HG03175 (cell line): ENCODE data around the gene CHD2.
"Not testable (repeated sequence)": the region's sequence is repeated elsewhere in the genome, so short reads cannot be mapped to it uniquely, and the experiment has no call there.

ENCODE experiments used
- ATAC-seq: cut with Tn5 transposase; IDR thresholded peaks from one replicate; pipeline ENCODE4 v1.9.1; 2021; ENCODE audit warnings: mild to moderate bottlenecking, moderate library complexity; ENCODE audit not compliant: unreplicated experiment

Gene CHD2

GRCh38 chr15:93060336-93061248, 160.5 kb downstream of the CHD2 start:
- ATAC-seq = no peak

- not testable (repeated sequence) for ATAC-seq
Measured at GRCh38 chr15:93062628-93063261, 162.6 kb downstream of the CHD2 start.

GRCh38 chr15:93063262-93063671, 163.1 kb downstream of the CHD2 start:
- no peak for ATAC-seq

- no peak for ATAC-seq
Measured at GRCh38 chr15:93063796-93064690, 163.9 kb downstream of the CHD2 start.

GRCh38 chr15:93065641-93066045, 165.5 kb downstream of the CHD2 start:
- ATAC-seq = no peak

- no peak for ATAC-seq
Measured at GRCh38 chr15:93066224-93066681, 166.1 kb downstream of the CHD2 start.

- ATAC-seq = no peak
Measured at GRCh38 chr15:93066834-93067648, 166.9 kb downstream of the CHD2 start.

GRCh38 chr15:93067649-93068085, 167.5 kb downstream of the CHD2 start:
- ATAC-seq = no peak

- no peak for ATAC-seq
Measured at GRCh38 chr15:93068581-93069199, 168.6 kb downstream of the CHD2 start.

- ATAC-seq = no peak
Measured at GRCh38 chr15:93070132-93070531, 170.0 kb downstream of the CHD2 start.

- ATAC-seq = no peak
Measured at GRCh38 chr15:93070551-93071296, 170.6 kb downstream of the CHD2 start.

GRCh38 chr15:93071469-93071936, 171.4 kb downstream of the CHD2 start:
- ATAC-seq = no peak

GRCh38 chr15:93072011-93072410, 171.9 kb downstream of the CHD2 start:
- ATAC-seq = no peak

GRCh38 chr15:93072411-93073394, 172.6 kb downstream of the CHD2 start:
- ATAC-seq = no peak

- ATAC-seq = no peak
Measured at GRCh38 chr15:93073465-93073952, 173.4 kb downstream of the CHD2 start.

- no peak for ATAC-seq
Measured at GRCh38 chr15:93074599-93074998, 174.5 kb downstream of the CHD2 start.

- no peak for ATAC-seq
Measured at GRCh38 chr15:93076217-93076616, 176.1 kb downstream of the CHD2 start.
